ENCODE data around the gene SLC9A4. TPM values are rescaled to one million over a fixed set of nuclear protein-coding genes. Genes with fewer than 3 reads are reported as not detected.

SLC9A4 gene
- total RNA-seq, 1 donor from 2014 or later, result 0.11 TPM

DNA sequence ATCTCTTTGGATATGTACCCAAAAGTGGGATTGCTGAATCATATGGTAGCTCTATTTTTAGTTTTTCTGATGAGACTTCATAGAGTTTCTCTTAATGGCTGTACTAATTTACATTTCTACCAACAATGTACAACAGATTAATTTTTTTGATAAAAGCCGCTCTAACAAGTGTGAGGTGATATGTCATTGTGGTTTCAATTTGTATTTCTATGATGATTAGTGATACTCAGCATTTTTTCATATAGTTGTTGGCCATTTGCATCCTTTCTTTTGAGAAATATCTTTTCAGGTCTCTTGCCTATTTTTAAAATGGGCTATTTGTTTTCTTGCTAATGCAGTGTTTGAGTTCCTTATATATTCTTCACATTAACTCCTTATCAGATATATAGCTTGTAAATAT, 45.8 kb upstream of the SLC9A4 start:
- TF ChIP-seq, protein P1, sequence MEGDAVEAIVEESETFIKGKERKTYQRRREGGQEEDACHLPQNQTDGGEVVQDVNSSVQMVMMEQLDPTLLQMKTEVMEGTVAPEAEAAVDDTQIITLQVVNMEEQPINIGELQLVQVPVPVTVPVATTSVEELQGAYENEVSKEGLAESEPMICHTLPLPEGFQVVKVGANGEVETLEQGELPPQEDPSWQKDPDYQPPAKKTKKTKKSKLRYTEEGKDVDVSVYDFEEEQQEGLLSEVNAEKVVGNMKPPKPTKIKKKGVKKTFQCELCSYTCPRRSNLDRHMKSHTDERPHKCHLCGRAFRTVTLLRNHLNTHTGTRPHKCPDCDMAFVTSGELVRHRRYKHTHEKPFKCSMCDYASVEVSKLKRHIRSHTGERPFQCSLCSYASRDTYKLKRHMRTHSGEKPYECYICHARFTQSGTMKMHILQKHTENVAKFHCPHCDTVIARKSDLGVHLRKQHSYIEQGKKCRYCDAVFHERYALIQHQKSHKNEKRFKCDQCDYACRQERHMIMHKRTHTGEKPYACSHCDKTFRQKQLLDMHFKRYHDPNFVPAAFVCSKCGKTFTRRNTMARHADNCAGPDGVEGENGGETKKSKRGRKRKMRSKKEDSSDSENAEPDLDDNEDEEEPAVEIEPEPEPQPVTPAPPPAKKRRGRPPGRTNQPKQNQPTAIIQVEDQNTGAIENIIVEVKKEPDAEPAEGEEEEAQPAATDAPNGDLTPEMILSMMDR (IDR thresholded peaks at IDR 0.05), result no peak
- Mint-ChIP-seq H3K36me3 (ENCODE audit: low read depth) (no peaks in the 10 kb centered on the region), H3K27ac (no peak overlapping the region), H3K4me3 (no peak overlapping the region), H3K4me1 (peaks cover 37% of the 10 kb centered on the region), H3K9me3 (no peaks in the 10 kb centered on the region), H3K27me3 (no peaks in the 10 kb centered on the region)
- intact Hi-C loops (cut with micrococcal nuclease), result no loop called here
- CTCF ChIA-PET, result interaction anchor here (1.2 kb wide), 1 partner anchor 16 kb away, joined by 4 read pairs; no protein-coding TSS in a partner anchor
- DNase-seq (no peak), ATAC-seq (ENCODE audit: low read depth) (no peak)
- POLR2A ChIA-PET, result interaction anchor here (0.6 kb wide), 1 partner anchor 71 kb away, joined by 4 read pairs; no protein-coding TSS in a partner anchor

DNA sequence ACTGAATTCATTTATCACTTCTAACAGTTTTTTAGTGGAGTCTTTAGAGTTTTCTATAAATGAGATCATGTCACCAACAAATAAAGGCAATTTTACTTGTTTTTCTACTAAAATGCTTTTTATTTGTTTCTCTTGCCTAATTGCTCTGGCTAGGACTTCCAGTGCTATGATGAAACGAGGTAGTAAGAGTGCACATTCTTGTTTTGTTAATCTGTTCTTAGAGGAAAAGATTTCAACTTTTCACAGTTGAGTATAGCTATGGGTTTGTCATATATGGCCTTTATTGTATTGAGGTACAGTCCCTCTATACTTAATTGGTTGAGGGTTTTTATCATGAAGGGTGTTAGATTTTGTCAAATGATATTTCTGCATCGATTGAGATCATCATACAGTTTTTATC, 44.5 kb upstream of the SLC9A4 start:
- Mint-ChIP-seq H3K36me3 (ENCODE audit: low read depth) (no peaks in the 10 kb centered on the region), H3K4me1 (peaks cover 28% of the 10 kb centered on the region), H3K9me3 (no peaks in the 10 kb centered on the region), H3K4me3 (no peak overlapping the region), H3K27me3 (no peaks in the 10 kb centered on the region), H3K27ac (no peak overlapping the region)
- intact Hi-C loops (cut with micrococcal nuclease), result no loop called here
- CTCF ChIA-PET, result no interaction called here
- ATAC-seq (ENCODE audit: low read depth) (no peak), DNase-seq (no peak)
- POLR2A ChIA-PET, result no interaction called here
- TF ChIP-seq, protein P1 (IDR thresholded peaks at IDR 0.05), result no peak

DNA sequence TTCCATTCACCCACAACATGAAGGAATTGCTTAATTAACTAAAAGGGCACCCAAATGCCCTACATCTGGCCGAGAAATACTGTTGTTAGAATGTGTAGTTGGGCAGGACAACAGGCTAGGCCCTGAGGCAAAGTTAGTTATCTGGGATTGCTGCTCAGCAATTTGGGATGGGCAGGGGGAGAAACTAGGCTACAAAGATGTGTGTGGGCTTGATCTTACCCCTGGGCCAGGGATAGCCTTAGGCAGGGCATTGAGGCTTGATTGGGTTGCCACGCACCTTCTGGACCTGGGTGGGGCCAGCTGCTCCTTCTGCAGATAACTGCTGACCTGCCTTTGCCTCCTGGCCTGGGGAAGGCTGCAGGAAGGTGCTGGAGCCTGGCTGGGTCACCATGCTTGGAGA, 40.6 kb upstream of the SLC9A4 start:
- CTCF ChIA-PET, result no interaction called here
- DNase-seq (no peak), ATAC-seq (ENCODE audit: low read depth) (no peak)
- H3K4me1 Mint-ChIP-seq, result peaks cover 25% of the 10 kb centered on the region
- no peaks in the 10 kb centered on the region for H3K27me3 Mint-ChIP-seq
- no peak overlapping the region for H3K4me3 Mint-ChIP-seq
- TF ChIP-seq, protein P1 (IDR thresholded peaks at IDR 0.05), result no peak
- H3K9me3 Mint-ChIP-seq, result no peaks in the 10 kb centered on the region
- H3K27ac Mint-ChIP-seq, result no peak overlapping the region
- intact Hi-C loops (cut with micrococcal nuclease), result no loop called here
- H3K36me3 Mint-ChIP-seq (ENCODE audit: low read depth), result no peaks in the 10 kb centered on the region
- POLR2A ChIA-PET, result interaction anchor here (0.5 kb wide), 1 partner anchor 176 kb away, joined by 4 read pairs; no protein-coding TSS in a partner anchor

DNA sequence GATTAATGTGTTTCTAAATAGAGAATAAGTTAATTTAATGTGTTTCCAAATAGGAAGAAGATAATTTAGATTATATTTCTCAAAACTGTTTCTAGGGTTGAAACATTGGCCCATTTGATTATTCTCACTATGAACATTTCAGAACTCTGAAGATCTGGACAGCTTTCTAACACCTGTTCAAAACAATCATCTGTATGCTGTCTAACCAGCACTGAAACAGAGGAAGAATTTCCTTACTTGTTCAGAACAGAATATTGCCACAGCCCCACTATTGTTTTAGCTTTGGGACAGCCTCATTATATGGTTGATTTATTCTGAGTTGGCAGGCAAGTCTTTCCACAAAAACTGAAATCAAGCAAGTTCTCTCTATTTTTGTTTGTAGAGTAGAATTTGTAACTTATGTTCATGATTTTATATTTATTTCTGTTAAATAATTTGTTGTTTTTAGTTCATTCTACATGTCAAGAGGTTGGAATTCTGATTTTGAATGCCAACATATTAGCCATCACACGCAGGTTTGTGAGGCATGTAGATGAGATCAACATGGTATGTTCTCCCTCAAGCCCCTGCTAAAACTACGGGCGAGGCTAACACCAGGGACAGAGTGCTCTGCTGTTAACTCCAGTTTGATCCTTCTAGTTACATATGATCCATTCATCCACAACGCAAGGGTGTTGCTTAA, 38.9 kb upstream of the SLC9A4 start:
- DNase-seq (no peak), ATAC-seq (ENCODE audit: low read depth) (no peak)
- intact Hi-C loops (cut with micrococcal nuclease), result no loop called here
- Mint-ChIP-seq H3K27me3 (no peaks in the 10 kb centered on the region), H3K36me3 (ENCODE audit: low read depth) (no peaks in the 10 kb centered on the region), H3K4me1 (peaks cover 25% of the 10 kb centered on the region), H3K27ac (no peak overlapping the region), H3K4me3 (no peak overlapping the region), H3K9me3 (no peaks in the 10 kb centered on the region)
- TF ChIP-seq, protein P1 (IDR thresholded peaks at IDR 0.05), result no peak
- ChIA-PET POLR2A (no interaction called here), CTCF (interaction anchor here (1.2 kb wide), 1 partner anchor 9 kb away, joined by 3 read pairs; no protein-coding TSS in a partner anchor)

DNA sequence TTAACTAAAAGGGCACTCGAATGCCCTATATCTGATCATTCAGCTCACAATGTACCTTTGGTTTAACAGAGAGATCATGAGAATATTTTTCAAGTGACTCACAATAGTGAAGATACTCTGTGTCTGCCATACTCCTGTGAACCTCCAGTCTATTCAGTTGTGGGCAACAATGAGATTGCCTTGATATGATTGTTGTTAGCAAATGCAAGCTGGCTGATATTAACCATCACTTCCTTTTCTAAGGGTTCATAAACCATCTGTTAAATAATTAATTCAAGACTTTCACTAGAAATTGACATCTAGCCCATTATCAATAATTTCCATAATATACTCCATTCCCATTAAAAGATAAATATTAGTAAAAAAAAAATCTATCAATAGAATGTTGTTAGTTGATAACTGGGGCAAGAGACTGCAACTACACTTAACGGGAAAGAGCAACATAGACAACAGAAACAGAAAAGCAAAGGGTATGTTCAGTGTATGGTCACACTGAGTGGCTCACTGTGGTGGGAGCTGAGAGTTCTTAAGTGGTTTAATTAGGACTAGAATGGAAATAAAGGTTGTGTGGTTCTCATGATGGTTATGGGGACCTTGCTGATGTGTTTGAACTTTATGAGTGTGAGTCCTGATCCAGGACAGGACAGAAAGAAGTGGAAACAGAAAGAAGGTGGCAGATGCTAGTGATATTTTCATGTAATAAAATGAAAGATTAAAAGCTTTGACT, 38.2 kb upstream of the SLC9A4 start:
- H3K36me3 Mint-ChIP-seq (ENCODE audit: low read depth), result no peaks in the 10 kb centered on the region
- no peaks in the 10 kb centered on the region for H3K9me3 Mint-ChIP-seq
- DNase-seq (no peak), ATAC-seq (ENCODE audit: low read depth) (no peak)
- TF ChIP-seq, protein P1 (IDR thresholded peaks at IDR 0.05), result no peak
- no peak overlapping the region for H3K27ac Mint-ChIP-seq
- H3K4me1 Mint-ChIP-seq, result peaks cover 25% of the 10 kb centered on the region
- POLR2A ChIA-PET, result no interaction called here
- CTCF ChIA-PET, result interaction anchor here (1.0 to 1.7 kb wide), 3 partner anchors 8 to 32 kb away, joined by 3 to 5 read pairs (median 3); no protein-coding TSS in a partner anchor
- intact Hi-C loops (cut with micrococcal nuclease), result no loop called here
- no peaks in the 10 kb centered on the region for H3K27me3 Mint-ChIP-seq
- H3K4me3 Mint-ChIP-seq, result no peak overlapping the region
